ENCODE results near the gene IFNA7.
"Not testable (repeated sequence)": the region's sequence is repeated elsewhere in the genome, so short reads cannot be mapped to it uniquely, and the experiment has no call there.

Gene IFNA7

GRCh38 chr9:21202105-21202504 is at the start of gene IFNA7:
Gene IFNA7, minus strand, starts transcription at chr9:21202205. Its CDS starts 40 bp downstream, at chr9:21202165.
- not testable (repeated sequence) for DNase-seq

- no peak for DNase-seq
These were observed 49.6 kb upstream of the IFNA7 start for GRCh38 chr9:21251638-21252037.

- DNase-seq: no peak
These were observed 49.2 kb upstream of the IFNA7 start for GRCh38 chr9:21251190-21251589.

GRCh38 chr9:21244836-21245235 is 42.8 kb upstream of the IFNA7 start:
- no peak for DNase-seq

- DNase-seq: no peak
These were observed 37.9 kb upstream of the IFNA7 start, which contains the start of gene IFNA14 for GRCh38 chr9:21239911-21240310. Gene IFNA14, minus strand, starts transcription at chr9:21240005. Its CDS starts 70 bp downstream, at chr9:21239935.

GRCh38 chr9:21236360-21236714 is 34.3 kb upstream of the IFNA7 start:
- not testable (repeated sequence) for DNase-seq

- not testable (repeated sequence) for DNase-seq
These were observed 33.7 kb upstream of the IFNA7 start for GRCh38 chr9:21235468-21236359.

- no peak for DNase-seq
These were observed 32.2 kb upstream of the IFNA7 start for GRCh38 chr9:21234153-21234687.

- no peak for DNase-seq
These were observed 31.3 kb upstream of the IFNA7 start for GRCh38 chr9:21233258-21233657.

GRCh38 chr9:21228122-21228521 is 26.1 kb upstream of the IFNA7 start, which contains the start of gene IFNA17:
Gene IFNA17, minus strand, starts transcription at chr9:21228222. Its CDS starts 49 bp downstream, at chr9:21228173.
- no peak for DNase-seq

GRCh38 chr9:21217211-21217610 is 15.2 kb upstream of the IFNA7 start, which contains the start of gene IFNA16:
Gene IFNA16, minus strand, starts transcription at chr9:21217311. Its CDS starts 6 bp downstream, at chr9:21217305.
- DNase-seq: not testable (repeated sequence)

- DNase-seq: not testable (repeated sequence)
These were observed 11.7 kb upstream of the IFNA7 start for GRCh38 chr9:21213411-21214326.

GRCh38 chr9:21212160-21212559 is 10.2 kb upstream of the IFNA7 start:
- DNase-seq: not testable (repeated sequence)

GRCh38 chr9:21210782-21211181 is 8.8 kb upstream of the IFNA7 start:
- not testable (repeated sequence) for DNase-seq

GRCh38 chr9:21210311-21210710 is 8.3 kb upstream of the IFNA7 start:
- no peak for DNase-seq

GRCh38 chr9:21207043-21207442 is 5.0 kb upstream of the IFNA7 start, which contains the start of gene IFNA10:
Gene IFNA10, minus strand, starts transcription at chr9:21207143. Its CDS starts 46 bp downstream, at chr9:21207097.
- DNase-seq: not testable (repeated sequence)

GRCh38 chr9:21205204-21205603 is 3.2 kb upstream of the IFNA7 start:
- no peak for DNase-seq

GRCh38 chr9:21194867-21195776 is 6.9 kb downstream of the IFNA7 start:
- DNase-seq: peak; percentile 1

GRCh38 chr9:21187487-21187886 is 14.5 kb downstream of the IFNA7 start, which contains the start of gene IFNA4:
Gene IFNA4, minus strand, starts transcription at chr9:21187587. Its CDS starts 56 bp downstream, at chr9:21187531.
- not testable (repeated sequence) for DNase-seq

GRCh38 chr9:21182810-21183736 is 18.9 kb downstream of the IFNA7 start:
- not testable (repeated sequence) for DNase-seq

Measured in NCI-H1092 (cell line).